GM18861 (cell line): ENCODE results near the gene MINPP1.
A peak's percentile ranks its signal among the peaks of the same experiment; 100 is the strongest.
"Not testable (repeated sequence)": the region's sequence is repeated elsewhere in the genome, so short reads cannot be mapped to it uniquely, and the experiment has no call there.

Experiments
- ATAC-seq: cut with Tn5 transposase; IDR thresholded peaks from one replicate; pipeline ENCODE4 v1.9.1; 2021; ENCODE audit not compliant: unreplicated experiment

Gene MINPP1, protein sequence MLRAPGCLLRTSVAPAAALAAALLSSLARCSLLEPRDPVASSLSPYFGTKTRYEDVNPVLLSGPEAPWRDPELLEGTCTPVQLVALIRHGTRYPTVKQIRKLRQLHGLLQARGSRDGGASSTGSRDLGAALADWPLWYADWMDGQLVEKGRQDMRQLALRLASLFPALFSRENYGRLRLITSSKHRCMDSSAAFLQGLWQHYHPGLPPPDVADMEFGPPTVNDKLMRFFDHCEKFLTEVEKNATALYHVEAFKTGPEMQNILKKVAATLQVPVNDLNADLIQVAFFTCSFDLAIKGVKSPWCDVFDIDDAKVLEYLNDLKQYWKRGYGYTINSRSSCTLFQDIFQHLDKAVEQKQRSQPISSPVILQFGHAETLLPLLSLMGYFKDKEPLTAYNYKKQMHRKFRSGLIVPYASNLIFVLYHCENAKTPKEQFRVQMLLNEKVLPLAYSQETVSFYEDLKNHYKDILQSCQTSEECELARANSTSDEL

DNA sequence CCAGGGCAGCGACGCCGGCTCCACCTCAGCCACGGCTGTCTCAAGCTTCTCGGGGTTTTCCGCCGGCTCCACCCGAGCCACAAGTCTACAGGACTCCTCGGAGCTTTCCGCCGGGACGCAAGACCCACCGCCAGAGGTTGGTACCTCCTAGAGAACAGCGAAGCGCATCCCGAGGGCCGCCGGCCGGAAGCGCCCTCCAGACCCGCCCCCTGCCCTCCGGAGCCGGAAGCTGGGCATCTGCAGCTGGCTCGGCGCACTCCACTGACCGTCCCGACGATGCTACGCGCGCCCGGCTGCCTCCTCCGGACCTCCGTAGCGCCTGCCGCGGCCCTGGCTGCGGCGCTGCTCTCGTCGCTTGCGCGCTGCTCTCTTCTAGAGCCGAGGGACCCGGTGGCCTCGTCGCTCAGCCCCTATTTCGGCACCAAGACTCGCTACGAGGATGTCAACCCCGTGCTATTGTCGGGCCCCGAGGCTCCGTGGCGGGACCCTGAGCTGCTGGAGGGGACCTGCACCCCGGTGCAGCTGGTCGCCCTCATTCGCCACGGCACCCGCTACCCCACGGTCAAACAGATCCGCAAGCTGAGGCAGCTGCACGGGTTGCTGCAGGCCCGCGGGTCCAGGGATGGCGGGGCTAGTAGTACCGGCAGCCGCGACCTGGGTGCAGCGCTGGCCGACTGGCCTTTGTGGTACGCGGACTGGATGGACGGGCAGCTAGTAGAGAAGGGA is at the start of gene MINPP1:
Gene MINPP1 (plus strand): TSS at position 254 of the 726 bp plus-strand sequence. CDS start 23 bp downstream, at position 277.
- ATAC-seq: peak; percentile 75

DNA sequence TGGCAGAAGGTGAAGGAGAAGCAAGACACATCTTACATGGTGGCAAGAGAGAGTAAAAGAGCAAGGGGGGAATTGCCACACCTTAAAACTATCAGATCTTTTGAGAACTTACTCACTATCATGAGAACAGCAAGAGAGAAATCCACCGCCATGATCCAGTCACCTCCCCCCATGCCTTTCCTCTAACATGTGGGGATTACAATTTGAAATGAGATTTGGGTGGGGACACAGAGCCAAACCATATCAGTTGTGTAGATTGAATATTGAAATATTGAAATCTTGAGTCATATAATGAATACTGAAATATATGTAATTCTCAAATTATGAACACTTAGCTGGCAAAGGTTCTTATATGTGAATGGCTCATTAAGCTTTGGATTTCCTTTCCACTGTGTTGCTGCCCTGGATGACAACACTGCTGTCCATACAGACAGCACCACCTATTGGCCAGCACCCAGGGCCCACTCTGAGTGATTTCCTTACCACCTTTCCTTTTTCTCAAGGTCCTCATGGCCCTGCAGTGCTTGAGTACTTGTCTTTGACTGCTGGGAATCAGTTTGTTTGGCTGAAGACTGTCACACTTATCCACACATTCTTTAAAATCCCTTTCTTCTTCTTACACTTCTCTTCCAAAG is 48.0 kb upstream of the MINPP1 start:
- ATAC-seq: not testable (repeated sequence)

DNA sequence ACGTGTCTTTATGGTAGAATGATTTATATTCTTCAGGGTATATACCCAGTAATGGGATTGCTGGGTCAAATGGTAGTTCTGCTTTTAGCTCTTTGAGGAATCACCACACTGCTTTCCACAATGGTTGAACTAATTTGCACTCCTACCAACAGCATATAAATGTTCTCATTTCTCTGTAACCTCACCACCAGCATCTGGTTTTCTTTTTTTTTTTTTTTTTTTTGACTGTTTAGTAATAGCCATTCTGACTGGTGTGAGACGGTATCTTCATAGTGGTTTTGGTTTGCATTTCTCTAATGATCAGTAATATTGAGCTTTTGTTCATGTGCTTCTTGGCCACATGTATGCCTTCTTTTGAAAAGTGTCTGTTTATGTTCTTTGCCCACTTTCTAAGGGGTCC is 42.9 kb upstream of the MINPP1 start:
- ATAC-seq: not testable (repeated sequence)

DNA sequence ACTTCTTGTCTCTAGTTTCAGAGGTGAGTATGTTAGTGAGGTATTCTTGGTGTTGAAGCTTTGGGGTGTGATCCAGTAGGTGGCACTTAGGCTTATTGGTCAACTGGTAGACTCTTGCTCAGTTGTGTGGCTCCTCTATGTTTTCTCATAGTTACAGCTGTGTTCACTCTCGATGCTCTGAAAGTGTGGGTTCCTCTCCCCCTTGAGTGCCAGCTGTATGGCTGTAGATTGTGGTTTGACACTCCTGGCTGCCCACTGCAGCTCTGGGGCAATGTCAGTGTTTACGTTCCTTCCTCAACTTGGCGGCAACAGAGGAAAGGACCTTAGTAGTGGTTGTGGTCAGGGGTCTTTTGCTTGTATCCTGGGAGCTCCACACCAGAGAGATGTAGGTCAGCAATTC is 37.8 kb upstream of the MINPP1 start:
- ATAC-seq: not testable (repeated sequence)

DNA sequence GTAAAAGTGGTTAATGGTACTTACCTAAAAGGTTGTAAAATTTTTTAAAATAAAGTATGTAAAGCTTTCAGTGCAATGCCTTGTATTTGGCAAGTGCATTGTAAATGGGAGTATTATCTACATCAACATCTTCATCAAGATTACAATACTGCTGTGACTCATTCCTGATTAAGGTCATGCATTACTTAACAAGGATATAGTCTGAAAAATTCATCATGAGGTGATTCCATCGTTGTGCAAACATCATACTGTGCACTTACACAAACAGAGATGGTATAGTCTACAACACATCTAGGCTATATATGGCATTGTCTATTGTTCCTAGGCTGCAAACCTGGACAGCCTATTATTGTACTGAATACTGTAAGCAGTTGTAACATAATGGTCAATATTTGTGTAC is 16.0 kb upstream of the MINPP1 start:
- ATAC-seq: not testable (repeated sequence)

DNA sequence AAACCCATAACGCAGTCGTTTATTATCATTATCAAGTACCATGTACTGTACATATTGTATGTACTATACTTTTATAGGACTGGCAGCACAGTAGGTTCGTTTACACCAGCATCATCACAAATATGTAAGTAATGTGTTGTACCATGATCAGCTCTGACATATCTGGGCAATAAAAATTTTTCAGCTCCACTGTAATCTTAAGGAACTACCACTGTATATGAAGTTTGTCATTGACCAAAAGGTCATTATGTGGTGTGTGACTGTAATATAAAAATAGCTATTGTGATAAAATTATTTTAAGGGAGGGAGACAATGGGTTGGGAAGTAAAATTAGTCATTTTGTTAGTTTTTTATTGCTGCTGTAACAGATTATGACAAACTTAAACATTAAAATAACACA is 14.4 kb upstream of the MINPP1 start:
- ATAC-seq: not testable (repeated sequence)

DNA sequence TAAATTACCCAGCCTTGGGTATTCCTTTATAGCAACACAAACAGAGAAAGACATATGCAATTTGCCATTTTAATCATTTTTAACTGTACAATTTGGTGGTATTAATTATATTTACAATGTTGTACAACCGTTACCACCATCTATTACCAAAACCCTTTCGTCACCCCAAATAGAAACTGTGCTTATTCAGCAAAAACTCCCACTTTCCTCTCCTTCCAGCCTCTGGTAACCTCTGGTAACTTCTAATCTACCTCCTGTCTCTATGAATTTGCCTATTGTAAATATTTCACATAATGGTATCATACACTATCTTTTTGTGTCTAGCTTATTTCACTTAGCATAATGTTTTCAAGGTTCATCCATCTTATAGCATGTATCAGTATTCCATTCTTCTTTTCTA is 12.2 kb upstream of the MINPP1 start:
- not testable (repeated sequence) for ATAC-seq

DNA sequence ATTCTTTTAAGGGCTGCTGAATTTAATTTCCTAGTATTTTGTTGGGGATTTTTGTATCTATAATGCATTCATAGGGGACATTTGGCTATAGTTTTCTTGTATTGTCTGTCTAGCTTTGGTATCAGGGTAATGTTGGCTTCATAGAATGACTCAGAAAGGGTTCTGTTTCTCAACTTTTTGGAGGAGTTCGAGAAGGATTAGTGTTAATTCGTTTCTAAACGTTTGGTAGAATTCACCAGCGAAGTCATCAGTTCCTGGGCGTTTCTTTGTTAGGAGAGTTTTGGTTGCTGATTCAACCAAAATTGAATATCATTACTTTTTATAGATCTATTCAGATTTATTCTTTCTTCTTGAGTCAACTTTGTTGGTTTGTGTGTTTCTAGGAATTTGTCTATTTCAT is 9.2 kb upstream of the MINPP1 start:
- not testable (repeated sequence) for ATAC-seq

DNA sequence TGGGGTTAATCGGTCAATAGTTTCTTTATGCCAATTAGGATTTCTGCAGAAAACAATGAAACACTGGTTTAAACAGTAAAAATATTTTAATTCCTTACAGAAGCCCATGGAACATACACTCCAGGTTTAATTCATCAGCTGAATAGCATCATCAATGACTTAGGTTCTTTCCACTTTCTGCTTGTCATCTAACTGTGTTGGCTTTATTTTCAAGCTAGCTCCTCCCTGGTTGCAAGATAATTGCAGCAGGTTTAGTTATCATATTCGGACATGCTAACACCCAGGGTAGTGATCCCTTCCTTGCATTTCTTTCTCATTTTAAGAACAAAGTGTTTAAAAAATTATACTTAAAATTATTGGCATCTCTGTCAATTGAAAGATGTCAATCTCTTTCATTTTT is 7.3 kb upstream of the MINPP1 start:
- not testable (repeated sequence) for ATAC-seq

DNA sequence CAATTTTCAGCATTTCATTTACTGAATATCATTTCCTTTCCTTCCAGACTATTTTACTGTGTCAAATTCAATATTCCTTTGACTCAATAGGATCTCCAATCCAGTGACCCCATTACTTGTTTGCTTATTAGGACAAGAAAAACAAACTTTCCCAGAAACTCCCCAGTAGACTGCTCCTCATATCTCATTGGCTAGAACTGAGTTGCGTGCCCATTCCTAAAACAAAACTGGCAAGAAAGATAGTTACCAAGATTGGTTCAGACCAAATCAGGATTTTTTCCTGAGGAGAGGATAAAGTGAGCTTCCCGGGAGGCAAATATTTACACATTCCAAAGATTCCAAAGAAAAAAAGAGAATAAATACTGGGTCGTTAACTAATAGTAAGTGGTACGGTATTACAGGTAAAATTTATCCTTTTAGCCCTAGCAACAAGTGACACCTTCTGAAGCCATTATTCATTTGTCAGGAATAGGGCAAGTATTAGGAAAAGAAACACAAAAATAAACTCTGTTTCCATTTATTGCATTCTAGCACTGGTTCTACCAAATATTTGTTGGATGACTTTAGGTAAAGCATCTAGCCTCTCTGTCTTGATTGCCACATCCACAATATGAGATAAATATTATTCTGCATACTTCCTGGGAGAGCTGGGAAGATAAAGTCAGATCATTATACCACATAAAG is 6.4 kb upstream of the MINPP1 start:
- not testable (repeated sequence) for ATAC-seq

DNA sequence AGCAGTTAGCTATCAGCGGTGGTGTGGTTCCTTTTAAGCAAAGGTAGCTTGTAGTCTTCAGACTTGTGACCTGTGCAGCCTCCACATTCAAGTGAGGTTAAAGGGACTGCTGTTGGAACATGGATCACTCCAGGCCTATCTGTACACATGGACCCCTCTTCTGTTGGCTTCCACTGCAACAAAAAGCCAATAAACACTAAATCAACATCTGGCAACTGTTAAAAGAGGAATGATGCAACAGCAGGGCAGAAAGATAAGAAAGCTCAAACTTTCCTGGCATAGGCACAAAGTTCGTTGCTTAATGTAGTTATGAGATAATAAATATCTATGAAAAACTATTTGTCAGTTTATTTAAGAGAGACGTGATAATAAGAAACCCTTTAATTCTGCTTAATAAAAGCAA is 4.0 kb upstream of the MINPP1 start:
- no peak for ATAC-seq

DNA sequence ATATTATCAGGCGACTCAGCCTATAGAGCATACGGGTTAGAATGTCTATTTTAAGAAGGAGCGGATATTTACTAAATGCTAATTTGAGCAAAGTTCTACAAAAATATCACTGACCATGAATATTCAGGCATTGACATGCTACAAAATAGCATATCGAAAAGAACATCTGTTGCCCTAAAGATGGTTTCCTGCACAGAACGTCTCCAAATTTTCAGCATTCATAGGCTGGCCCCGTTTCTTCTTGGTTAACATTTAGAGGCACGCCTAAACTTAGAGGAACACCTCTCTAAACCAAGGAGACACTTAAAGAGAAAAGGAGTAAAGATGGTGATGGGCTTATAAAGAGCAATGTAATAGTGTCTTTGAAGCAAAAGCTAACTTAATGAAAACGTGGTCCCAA is 1.3 kb upstream of the MINPP1 start:
- ATAC-seq: no peak

DNA sequence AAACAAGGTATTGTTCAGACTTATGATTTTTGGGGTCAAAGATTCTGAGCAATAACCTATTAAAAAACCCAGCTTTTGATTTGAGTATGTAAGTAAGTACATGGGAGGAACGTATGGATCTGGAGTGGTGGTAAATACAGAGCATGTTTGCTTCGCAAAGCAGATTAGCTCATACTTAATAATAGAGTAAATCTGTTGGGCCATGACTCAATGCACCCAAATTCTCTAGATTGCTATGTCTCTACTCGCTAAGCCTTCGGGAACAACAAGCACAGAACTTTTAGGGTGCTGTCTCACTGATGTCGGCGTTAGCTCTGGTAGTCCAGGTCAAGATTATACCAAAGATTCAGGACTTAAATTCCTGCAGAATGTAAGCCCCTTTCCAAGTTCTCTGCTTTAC is 807 bp upstream of the MINPP1 start:
- ATAC-seq: no peak

DNA sequence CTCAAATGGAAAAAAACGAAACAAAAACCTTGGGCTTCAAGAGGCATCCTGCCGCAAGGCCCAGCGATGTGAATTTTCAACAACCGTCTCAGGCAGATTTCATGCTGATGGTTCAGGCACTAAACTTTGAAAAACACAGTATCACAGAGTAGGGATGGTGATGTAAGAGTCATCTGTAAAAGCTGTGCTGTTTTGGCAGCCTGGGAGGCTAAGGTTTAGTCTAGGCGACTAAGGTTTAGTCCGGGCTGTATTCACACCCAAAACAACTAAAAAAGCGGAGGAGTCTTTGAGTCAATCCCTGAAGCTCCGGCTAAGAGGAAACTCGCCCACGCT is 420 bp upstream of the MINPP1 start:
- ATAC-seq: no peak

DNA sequence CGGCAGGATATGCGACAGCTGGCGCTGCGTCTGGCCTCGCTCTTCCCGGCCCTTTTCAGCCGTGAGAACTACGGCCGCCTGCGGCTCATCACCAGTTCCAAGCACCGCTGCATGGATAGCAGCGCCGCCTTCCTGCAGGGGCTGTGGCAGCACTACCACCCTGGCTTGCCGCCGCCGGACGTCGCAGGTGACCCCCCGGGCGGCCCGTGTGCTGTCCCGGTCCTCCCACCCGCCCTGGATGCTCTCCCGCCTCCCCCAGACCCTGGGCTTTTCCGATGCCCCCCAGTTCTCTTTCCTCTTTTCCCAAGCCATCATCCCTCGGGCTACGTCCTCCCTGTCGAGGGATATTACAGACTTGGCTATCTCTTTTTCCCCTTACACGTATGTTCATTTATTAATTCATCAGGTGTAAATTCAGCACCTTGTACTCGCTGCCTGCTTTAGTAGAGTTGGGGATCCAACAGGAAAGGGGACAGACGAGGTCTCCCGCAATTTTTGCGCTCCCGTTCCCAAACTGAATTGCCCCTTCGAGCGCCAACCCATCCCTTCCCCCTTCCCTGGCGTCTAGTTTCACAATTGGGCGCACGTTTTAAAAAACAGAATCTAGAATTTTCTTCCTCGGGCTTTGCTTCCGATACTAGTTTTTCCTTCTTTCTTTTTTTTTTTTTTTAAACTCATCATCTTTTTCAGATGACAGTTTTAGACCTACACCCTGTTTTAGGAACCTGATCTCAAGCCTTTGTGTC is 846 bp downstream of the MINPP1 start:
- peak; percentile 45 for ATAC-seq

DNA sequence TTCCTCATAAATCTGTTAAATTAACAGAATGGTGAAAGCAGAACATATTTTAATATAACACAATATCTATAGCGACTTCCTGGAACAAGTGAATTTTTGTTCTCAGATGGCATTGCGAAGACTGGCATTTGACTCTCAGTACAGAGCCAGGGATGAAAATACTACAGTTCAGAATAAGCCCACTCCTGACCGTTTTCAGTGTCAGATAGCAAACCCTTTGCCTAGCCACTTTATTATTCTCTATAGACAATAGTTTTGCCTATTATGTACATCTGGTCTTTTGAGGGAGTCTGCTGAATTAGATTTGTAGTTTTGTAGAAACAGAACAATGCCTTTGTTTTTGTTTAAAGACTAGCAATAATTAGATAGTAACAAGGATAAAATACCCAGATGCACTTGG is 2.3 kb downstream of the MINPP1 start:
- ATAC-seq: no peak

DNA sequence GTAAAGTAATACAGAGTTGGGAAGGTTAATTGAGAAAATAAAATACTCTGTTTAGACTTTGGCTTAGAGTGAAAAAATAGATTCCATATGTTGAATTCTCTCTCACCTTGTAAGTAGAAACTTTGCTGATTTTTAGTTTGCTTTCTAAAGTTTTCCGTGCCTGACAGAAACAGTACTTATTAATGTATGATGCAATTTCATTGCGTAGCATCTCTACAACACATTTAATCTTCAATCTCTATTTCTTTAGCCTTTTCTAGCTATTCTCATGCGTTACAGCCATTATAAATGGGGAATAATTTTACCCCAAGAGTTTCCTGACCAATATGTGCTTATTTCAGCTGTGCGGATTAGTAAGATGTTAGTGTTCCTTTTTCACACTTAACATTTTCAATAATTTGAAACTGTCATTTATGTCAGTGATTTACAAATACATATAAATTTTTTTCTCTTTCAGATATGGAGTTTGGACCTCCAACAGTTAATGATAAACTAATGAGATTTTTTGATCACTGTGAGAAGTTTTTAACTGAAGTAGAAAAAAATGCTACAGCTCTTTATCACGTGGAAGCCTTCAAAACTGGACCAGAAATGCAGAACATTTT is 3.3 kb downstream of the MINPP1 start:
- no peak for ATAC-seq

DNA sequence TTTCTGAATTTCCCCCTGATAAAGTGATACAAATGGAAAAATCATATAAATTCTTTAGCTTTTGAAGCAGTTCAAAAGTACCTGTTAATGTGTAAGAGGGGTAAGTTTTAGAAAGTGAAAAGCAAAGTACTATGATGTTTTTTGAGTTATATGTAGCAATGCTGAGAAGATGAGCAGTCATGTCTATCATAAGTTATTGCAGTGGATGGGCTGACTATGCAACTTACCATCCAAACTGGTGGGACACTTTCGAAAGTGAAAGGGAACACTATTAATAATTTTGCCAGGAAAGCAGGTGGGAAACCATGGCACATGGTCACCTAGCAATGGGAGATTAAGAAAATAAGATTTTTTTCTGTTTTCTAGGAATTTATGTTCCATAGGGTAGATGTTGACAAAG is 4.1 kb downstream of the MINPP1 start:
- no peak for ATAC-seq

DNA sequence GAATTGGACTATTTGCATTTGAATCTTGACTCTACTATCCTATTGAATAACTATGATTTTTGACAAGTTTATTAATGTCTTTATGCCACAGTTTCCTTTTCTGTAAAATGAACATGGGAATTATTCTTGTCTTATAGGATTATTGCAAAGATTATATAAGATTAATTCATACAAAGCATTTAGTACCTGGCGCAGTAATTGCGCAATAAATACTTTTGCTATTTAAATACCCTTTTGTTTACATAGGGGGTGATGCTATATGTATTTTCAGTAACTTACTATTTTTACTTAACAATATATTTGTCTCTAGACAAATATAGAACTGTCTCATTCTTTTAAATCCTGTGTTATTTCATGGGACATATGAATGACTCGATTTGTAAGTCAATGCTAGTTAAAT is 5.3 kb downstream of the MINPP1 start:
- ATAC-seq: no peak

DNA sequence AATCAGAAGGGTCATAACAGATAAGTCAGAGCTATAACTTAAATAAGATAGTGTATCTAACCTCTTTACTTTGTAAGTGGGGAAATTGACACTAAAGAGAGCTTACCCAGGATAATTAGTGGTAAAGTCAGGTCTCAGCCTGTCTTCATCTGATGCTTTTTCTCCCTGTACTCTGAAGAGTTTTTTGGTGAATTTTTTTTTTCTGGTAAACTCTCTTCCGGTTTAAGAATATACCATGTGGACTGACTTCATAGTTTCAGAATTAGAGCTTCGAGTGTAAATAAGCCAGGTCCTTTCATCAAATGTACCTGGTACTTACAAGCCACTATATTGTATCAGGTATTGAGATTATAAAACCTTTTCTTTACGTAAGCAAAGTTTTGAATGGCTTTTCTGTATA is 6.8 kb downstream of the MINPP1 start:
- ATAC-seq: no peak
